ENCODE measurements around the gene KCNA2. TPM values are rescaled to one million over a fixed set of nuclear protein-coding genes. Genes with fewer than 3 reads are reported as not detected.

The KCNA2 gene
- total RNA-seq, 4 donors from 2014 or later = 1.7 to 4.3 (median 2.7) TPM

DNA sequence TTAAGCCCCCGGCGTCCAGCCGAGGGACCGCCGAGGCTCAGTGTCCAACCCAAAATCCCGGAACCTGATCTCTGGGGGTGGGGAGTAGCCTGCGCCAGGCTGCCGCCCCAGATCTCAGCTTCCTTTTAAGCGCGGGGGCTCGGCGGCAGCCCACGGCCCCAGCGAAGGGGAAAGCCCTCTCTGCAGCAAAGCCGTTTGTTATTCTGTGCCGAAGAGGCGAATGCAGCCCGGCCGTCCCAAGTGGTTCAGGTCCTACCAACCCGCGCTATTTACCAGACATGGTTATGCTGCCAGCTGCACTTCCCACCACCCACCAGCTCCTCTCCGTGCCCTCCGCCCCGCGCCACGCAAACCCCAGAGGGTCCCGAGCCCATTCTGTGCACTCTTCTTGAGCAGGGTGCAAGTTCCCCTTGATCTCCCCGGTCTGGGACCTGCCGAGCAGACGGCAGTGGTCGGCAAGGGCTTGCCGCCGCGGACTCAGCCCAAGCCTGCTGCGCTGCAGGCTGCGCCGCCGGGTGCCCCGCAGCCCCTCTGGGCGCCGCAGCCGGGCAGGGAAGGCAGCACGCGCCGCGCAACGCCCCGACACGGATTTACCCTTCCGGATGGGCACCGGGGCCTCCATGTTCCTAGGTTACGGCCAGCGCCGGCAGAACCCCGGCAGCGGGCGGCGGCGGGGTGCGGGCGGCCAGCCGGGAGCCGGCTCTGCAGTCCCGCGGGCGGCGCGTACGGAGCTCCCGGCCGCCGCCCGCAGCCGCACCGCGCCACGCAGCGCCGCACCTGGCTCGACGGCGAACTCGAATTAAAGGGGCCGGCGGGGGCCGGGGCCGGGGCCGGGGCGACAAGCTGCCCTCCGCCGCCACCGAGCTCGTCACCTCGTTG is 738 bp upstream of the KCNA2 start:
- TF ChIP-seq POLR2A (IDR thresholded peaks at IDR 0.05; ENCODE audit: low read depth) (no peak), POLR2AphosphoS5 (IDR thresholded peaks at IDR 0.05) (no peak), EP300 (IDR thresholded peaks at IDR 0.05) (no peak)
- TF ChIP-seq, protein P1, sequence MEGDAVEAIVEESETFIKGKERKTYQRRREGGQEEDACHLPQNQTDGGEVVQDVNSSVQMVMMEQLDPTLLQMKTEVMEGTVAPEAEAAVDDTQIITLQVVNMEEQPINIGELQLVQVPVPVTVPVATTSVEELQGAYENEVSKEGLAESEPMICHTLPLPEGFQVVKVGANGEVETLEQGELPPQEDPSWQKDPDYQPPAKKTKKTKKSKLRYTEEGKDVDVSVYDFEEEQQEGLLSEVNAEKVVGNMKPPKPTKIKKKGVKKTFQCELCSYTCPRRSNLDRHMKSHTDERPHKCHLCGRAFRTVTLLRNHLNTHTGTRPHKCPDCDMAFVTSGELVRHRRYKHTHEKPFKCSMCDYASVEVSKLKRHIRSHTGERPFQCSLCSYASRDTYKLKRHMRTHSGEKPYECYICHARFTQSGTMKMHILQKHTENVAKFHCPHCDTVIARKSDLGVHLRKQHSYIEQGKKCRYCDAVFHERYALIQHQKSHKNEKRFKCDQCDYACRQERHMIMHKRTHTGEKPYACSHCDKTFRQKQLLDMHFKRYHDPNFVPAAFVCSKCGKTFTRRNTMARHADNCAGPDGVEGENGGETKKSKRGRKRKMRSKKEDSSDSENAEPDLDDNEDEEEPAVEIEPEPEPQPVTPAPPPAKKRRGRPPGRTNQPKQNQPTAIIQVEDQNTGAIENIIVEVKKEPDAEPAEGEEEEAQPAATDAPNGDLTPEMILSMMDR (IDR thresholded peaks at IDR 0.05) = no peak
- intact Hi-C loops (cut with DNase I) = no loop called here
- Histone ChIP-seq H3K27ac (replicated peaks in 1 of 4) (peak overlapping the region; percentile 57 to 79 (median 76)), H3K27me3 (peaks cover 3 to 75% (median 21%) of the 10 kb centered on the region in 4 donors), H3K36me3 (peaks cover 0 to 6% (median 0%) of the 10 kb centered on the region in 4 donors), H3K4me3 (peak overlapping the region; percentile 64 to 70 (median 64)), H3K9me3 (no peaks in the 10 kb centered on the region), H3K4me1 (peaks cover 22 to 39% (median 32%) of the 10 kb centered on the region in 4 donors)
- WGBS = 1% methylated on average over 20 of the region's 94 CpGs
- DNase-seq (ENCODE audit: extremely low spot score) = no peak

DNA sequence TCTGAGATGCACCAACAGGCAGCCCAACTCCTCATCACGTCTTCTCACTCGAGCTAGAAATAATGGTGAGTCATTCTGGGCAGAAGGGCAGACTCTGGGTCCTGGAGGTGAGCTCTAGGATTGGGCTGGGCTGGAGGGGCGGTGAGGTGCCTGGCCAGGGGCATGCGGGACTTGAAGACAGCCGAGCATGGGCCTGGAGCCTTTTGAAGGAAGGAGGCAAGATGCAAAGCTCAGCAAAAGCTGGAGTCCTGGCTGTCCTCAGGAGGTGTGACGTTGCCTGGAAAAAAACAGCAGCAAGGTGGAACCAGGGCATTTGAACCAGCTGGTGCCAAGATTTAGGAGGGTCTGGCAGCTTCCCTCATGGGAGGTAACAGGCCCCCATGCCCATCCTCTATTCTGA is 712 bp downstream of the KCNA2 start:
- peak overlapping the region in 3 of 4 donors; percentile 72 to 79 (median 79) for H3K27ac ChIP-seq (replicated peaks in 1 of 4)
- no peaks in the 10 kb centered on the region for H3K9me3 ChIP-seq
- intact Hi-C loops (cut with DNase I) = no loop called here
- no peak for DNase-seq (ENCODE audit: extremely low spot score)
- peaks cover 3 to 60% (median 21%) of the 10 kb centered on the region in 4 donors for H3K27me3 ChIP-seq
- H3K4me3 ChIP-seq = peak overlapping the region in 3 of 4 donors; percentile 64 to 65 (median 64)
- TF ChIP-seq EP300 (IDR thresholded peaks at IDR 0.05) = no peak
- H3K4me1 ChIP-seq = peaks cover 22 to 39% (median 32%) of the 10 kb centered on the region in 4 donors
- peaks cover 0 to 9% (median 0%) of the 10 kb centered on the region in 4 donors for H3K36me3 ChIP-seq
- 57% methylated on average over 2 of the region's 6 CpGs for WGBS

DNA sequence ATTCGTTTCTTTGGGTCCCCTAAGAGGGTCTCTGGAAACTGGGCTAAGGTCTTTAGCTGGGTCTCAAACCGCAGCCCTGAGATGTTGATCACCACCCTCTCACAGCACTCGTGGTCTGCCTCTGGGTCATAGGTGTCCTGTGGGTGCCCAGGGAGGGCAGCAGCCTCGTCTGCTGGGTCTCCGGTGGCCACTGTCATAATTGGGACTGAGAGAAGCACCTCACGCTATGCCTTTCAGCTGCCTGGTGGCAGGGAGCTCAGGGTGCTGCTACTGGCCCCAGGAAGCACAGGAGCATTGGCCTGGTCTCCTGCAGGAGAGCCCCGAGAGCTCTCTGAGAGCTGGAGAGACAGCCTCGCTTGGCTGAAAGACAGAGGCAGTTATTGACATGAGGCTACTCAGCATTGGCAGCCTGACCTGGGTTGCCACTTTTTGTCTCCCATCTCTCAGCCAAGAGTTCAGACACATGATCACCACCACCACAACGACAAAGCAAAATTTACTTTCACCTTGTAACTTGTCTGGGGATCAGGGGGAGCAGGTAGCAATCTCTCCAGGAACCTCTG is 1.5 kb downstream of the KCNA2 start:
- Histone ChIP-seq H3K4me1 (peaks cover 22 to 39% (median 32%) of the 10 kb centered on the region in 4 donors), H3K27me3 (peaks cover 3 to 52% (median 21%) of the 10 kb centered on the region in 4 donors), H3K9me3 (no peaks in the 10 kb centered on the region), H3K27ac (replicated peaks in 1 of 4) (no peak overlapping the region), H3K4me3 (no peak overlapping the region), H3K36me3 (peaks cover 0 to 9% (median 0%) of the 10 kb centered on the region in 4 donors)
- intact Hi-C loops (cut with DNase I) = no loop called here
- 88% methylated on average over 5 of the region's 9 CpGs for WGBS
- TF ChIP-seq, protein P1 (IDR thresholded peaks at IDR 0.05) = no peak
- TF ChIP-seq EP300 (IDR thresholded peaks at IDR 0.05) (no peak), POLR2A (IDR thresholded peaks at IDR 0.05; ENCODE audit: low read depth) (no peak), POLR2AphosphoS5 (IDR thresholded peaks at IDR 0.05) (no peak)
- DNase-seq (ENCODE audit: extremely low spot score) = no peak

DNA sequence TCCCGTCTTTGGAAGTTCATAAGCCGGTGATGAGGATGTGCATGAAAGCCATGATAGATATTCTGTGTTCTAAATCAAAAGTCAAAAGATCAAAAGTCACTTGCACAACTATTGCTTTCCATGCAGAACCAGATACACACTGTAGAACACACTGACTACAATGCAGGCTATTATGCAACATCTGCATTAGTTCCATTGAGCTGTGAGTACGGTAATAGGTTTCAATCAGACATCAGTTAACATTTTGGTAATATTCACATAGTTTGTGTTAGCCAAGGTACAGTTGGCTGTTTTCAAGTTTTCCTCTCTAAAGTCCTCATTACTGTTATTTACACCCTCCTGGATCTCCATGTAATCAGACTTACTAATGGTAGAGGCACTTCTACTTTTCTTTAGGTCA is 3.1 kb downstream of the KCNA2 start:
- Histone ChIP-seq H3K4me3 (no peak overlapping the region), H3K27ac (replicated peaks in 1 of 4) (no peak overlapping the region), H3K27me3 (peaks cover 0 to 36% (median 11%) of the 10 kb centered on the region in 4 donors), H3K4me1 (peaks cover 22 to 35% (median 31%) of the 10 kb centered on the region in 4 donors), H3K36me3 (peaks cover 0 to 9% (median 0%) of the 10 kb centered on the region in 4 donors), H3K9me3 (no peaks in the 10 kb centered on the region)
- DNase-seq (ENCODE audit: extremely low spot score) = no peak
- TF ChIP-seq POLR2A (IDR thresholded peaks at IDR 0.05; ENCODE audit: low read depth) (no peak), EP300 (IDR thresholded peaks at IDR 0.05) (no peak), POLR2AphosphoS5 (IDR thresholded peaks at IDR 0.05) (no peak)
- TF ChIP-seq, protein P1 (IDR thresholded peaks at IDR 0.05) = no peak
- intact Hi-C loops (cut with DNase I) = no loop called here
- 90% methylated on average over 3 of the region's 3 CpGs for WGBS

DNA sequence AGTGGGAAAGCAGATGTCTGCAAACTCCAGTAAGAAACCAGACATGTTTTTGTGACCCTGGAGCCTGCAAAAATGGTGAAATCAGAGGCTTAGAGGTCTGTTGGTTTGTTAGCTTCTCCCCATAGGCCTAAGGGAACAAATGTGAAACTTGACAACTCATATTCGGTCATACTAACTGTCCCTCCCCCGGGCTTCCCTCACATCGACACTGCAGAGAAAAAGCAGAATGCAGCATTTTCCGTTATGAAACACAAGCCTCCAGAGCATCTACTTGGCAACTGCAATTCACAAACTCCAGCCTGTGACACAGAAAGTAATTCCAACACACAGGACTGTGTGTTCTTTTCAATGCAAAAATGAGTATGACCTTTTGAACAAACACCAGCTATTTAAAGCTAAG is 3.7 kb downstream of the KCNA2 start:
- Histone ChIP-seq H3K4me3 (no peak overlapping the region), H3K4me1 (peaks cover 17 to 29% (median 25%) of the 10 kb centered on the region in 4 donors), H3K9me3 (no peaks in the 10 kb centered on the region), H3K36me3 (peaks cover 0 to 9% (median 0%) of the 10 kb centered on the region in 4 donors), H3K27me3 (peaks cover 0 to 30% (median 5%) of the 10 kb centered on the region in 4 donors), H3K27ac (replicated peaks in 1 of 4) (no peak overlapping the region)
- DNase-seq (ENCODE audit: extremely low spot score) = no peak
- WGBS = 90% methylated on average over 4 of the region's 4 CpGs
- intact Hi-C loops (cut with DNase I) = no loop called here
- TF ChIP-seq, protein P1 (IDR thresholded peaks at IDR 0.05) = no peak
- TF ChIP-seq POLR2A (IDR thresholded peaks at IDR 0.05; ENCODE audit: low read depth) (no peak), POLR2AphosphoS5 (IDR thresholded peaks at IDR 0.05) (no peak), EP300 (IDR thresholded peaks at IDR 0.05) (no peak)

All from esophagus muscularis mucosa (tissue), 4 donors.